Measurements from ENCODE around the gene PHOSPHO2.
"Not testable (repeated sequence)": the region's sequence is repeated elsewhere in the genome, so short reads cannot be mapped to it uniquely, and the experiment has no call there.

Gene PHOSPHO2

GRCh38 chr2:169684135-169684565 is 10.1 kb upstream of the PHOSPHO2 start:
- DNase-seq (ENCODE audit: low spot score): no peak

GRCh38 chr2:169684712-169685111 is 9.6 kb upstream of the PHOSPHO2 start:
- not testable (repeated sequence) for DNase-seq (ENCODE audit: low spot score)

GRCh38 chr2:169686825-169687224 is 7.4 kb upstream of the PHOSPHO2 start:
- DNase-seq (ENCODE audit: low spot score): not testable (repeated sequence)

GRCh38 chr2:169687943-169688342 is 6.3 kb upstream of the PHOSPHO2 start:
- DNase-seq (ENCODE audit: low spot score): not testable (repeated sequence)

GRCh38 chr2:169690958-169691357 is 3.3 kb upstream of the PHOSPHO2 start:
- DNase-seq (ENCODE audit: low spot score): no peak

GRCh38 chr2:169692718-169693117 is 1.6 kb upstream of the PHOSPHO2 start:
- no peak for DNase-seq (ENCODE audit: low spot score)

- no peak for DNase-seq (ENCODE audit: low spot score)
Observed at GRCh38 chr2:169693360-169693759, 909 bp upstream of the PHOSPHO2 start.

- DNase-seq (ENCODE audit: low spot score): no peak
Observed at GRCh38 chr2:169694894-169695260, 608 bp downstream of the PHOSPHO2 start.

GRCh38 chr2:169696381-169696780 is 2.1 kb downstream of the PHOSPHO2 start:
- no peak for DNase-seq (ENCODE audit: low spot score)

GRCh38 chr2:169699173-169699572 is 4.9 kb downstream of the PHOSPHO2 start:
- DNase-seq (ENCODE audit: low spot score): not testable (repeated sequence)

GRCh38 chr2:169702996-169703395 is 8.7 kb downstream of the PHOSPHO2 start:
- DNase-seq (ENCODE audit: low spot score): no peak

GRCh38 chr2:169704160-169704708 is 10.0 kb downstream of the PHOSPHO2 start:
- no peak for DNase-seq (ENCODE audit: low spot score)

GRCh38 chr2:169705927-169706326 is 11.7 kb downstream of the PHOSPHO2 start:
- DNase-seq (ENCODE audit: low spot score): no peak

- DNase-seq (ENCODE audit: low spot score): no peak
Observed at GRCh38 chr2:169707626-169708025, 13.4 kb downstream of the PHOSPHO2 start.

GRCh38 chr2:169709331-169709730 is 15.1 kb downstream of the PHOSPHO2 start:
- no peak for DNase-seq (ENCODE audit: low spot score)

GRCh38 chr2:169709981-169710380 is 15.7 kb downstream of the PHOSPHO2 start:
- no peak for DNase-seq (ENCODE audit: low spot score)

GRCh38 chr2:169711751-169712509 is 17.7 kb downstream of the PHOSPHO2 start:
- DNase-seq (ENCODE audit: low spot score): no peak

GRCh38 chr2:169712791-169713227 is 18.5 kb downstream of the PHOSPHO2 start:
- no peak for DNase-seq (ENCODE audit: low spot score)

- no peak for DNase-seq (ENCODE audit: low spot score)
Observed at GRCh38 chr2:169713331-169713730, 19.1 kb downstream of the PHOSPHO2 start.

- no peak for DNase-seq (ENCODE audit: low spot score)
Observed at GRCh38 chr2:169714699-169715098, 20.4 kb downstream of the PHOSPHO2 start.

GRCh38 chr2:169715379-169716237 is 21.3 kb downstream of the PHOSPHO2 start:
- no peak for DNase-seq (ENCODE audit: low spot score)

- no peak for DNase-seq (ENCODE audit: low spot score)
Observed at GRCh38 chr2:169716238-169716886, 22.1 kb downstream of the PHOSPHO2 start.

Data from activated CD4-positive, alpha-beta T cell treated with anti-CD3 and anti-CD28 coated beads, Interleukin-2, Interleukin-4, amounts not matched to agents 100 ng/mL and 50 ng/mL, durations not matched to agents 16 hours and 8 hours (primary cell).